Left lung (tissue), 10 donors: ENCODE data around the gene NMRK2. TPM values are rescaled to one million over a fixed set of nuclear protein-coding genes. Genes with fewer than 3 reads are reported as not detected.

ENCODE experiments used
- ATAC-seq: fragments of 200-7000 bp; cut with Tn5 transposase; one replicate; pipeline ENCODE4 v1.9.1; 2020; ENCODE audit warnings: moderate library complexity
- DNase-seq, 4 donors: peaks; one replicate each; pipeline ENCODE4 v3.0.0-alpha.2; 2013 to 2020
- H3K27ac ChIP-seq, 2 donors: fragments of 200-600 bp; sonication (generic) in 1 of 2; one replicate each; pipeline versions ENCODE4 v1.5.0 to v1.8.0; 2020 to 2021
- H3K27me3 ChIP-seq, 2 donors: fragments of 200-600 bp; sonication (generic) in 1 of 2; one replicate each; pipeline versions ENCODE4 v1.5.0 to v1.8.0; 2020 to 2021
- H3K36me3 ChIP-seq, 2 donors: fragments of 200-600 bp; sonication (generic) in 1 of 2; one replicate each; pipeline versions ENCODE4 v1.5.0 to v1.8.0; 2020 to 2021
- H3K4me1 ChIP-seq, 2 donors: fragments of 200-600 bp; one replicate each; pipeline ENCODE4 v1.8.0; 2021
- H3K4me3 ChIP-seq, 2 donors: fragments of 200-600 bp; sonication (generic) in 1 of 2; one replicate each; pipeline versions ENCODE4 v1.5.0 to v1.8.0; 2020 to 2021; ENCODE audit warnings: mild to moderate bottlenecking in 1 of 2
- H3K9me3 ChIP-seq, 2 donors: fragments of 200-600 bp; sonication (generic) in 1 of 2; one replicate each; pipeline versions ENCODE4 v1.5.0 to v1.8.0; 2020 to 2021
- CTCF ChIP-seq, 2 donors: fragments of 200-600 bp; sonication (generic) in 1 of 2; IDR thresholded peaks; one replicate each; pipeline versions ENCODE4 v1.5.0 to v1.8.0; 2021; ENCODE audit warnings: antibody characterized with exemption in 2 of 2
- intact Hi-C, 2 donors: fragments of 100-400 bp; cut with DNase I; formaldehyde crosslinking; loops; one replicate each; pipeline versions ENCODE4 v1.11.2 to v1.14.2; 2022
- polyA plus RNA-seq, 6 donors: library from polyadenylated mRNA; unstranded; fragments of 120-200 nt; gene quantifications; one replicate each; pipeline ENCODE4 v1.2.1, GENCODE V29; 2013; ENCODE audit not compliant: insufficient read length in 6 of 6
- total RNA-seq, 2 donors: library from RNA; stranded (reverse); fragmentation: NEBNext Ultra II Directional; extraction: Animal tissue kit (Norgen Biotek cat#: 25700); gene quantifications; one replicate each; pipeline ENCODE4 v1.2.1, GENCODE V29; 2021
- donor health status: DM: no; HTN: yes; CAD: no.
- donor health status: DM: no; HTN: no; CAD: no.

Gene NMRK2
- total and polyA plus RNA-seq, 8 donors = 0.32 to 0.50 TPM; not detected in 6

- H3K36me3 ChIP-seq = peaks cover 19 to 95% of the 10 kb centered on the region in 2 donors
- no peaks in the 10 kb centered on the region for H3K9me3 ChIP-seq
- no peak overlapping the region for H3K4me3 ChIP-seq
- H3K27ac ChIP-seq = no peak overlapping the region
- H3K4me1 ChIP-seq = peaks cover 6 to 67% of the 10 kb centered on the region in 2 donors
- ATAC-seq = no peak
- intact Hi-C loops = no loop called here
- H3K27me3 ChIP-seq = no peaks in the 10 kb centered on the region
- DNase-seq = no peak
- TF ChIP-seq CTCF (IDR thresholded peaks at IDR 0.05) = no peak
Observed at GRCh38 chr19:3979674-3980352, 46.9 kb downstream of the NMRK2 start.

- TF ChIP-seq CTCF (IDR thresholded peaks at IDR 0.05) = no peak
- H3K27me3 ChIP-seq = no peaks in the 10 kb centered on the region
- ATAC-seq (no peak), DNase-seq (no peak)
- H3K9me3 ChIP-seq = no peaks in the 10 kb centered on the region
- no peak overlapping the region for H3K27ac ChIP-seq
- peaks cover 6 to 69% of the 10 kb centered on the region in 2 donors for H3K4me1 ChIP-seq
- intact Hi-C loops = no loop called here
- peaks cover 19 to 88% of the 10 kb centered on the region in 2 donors for H3K36me3 ChIP-seq
- H3K4me3 ChIP-seq = no peak overlapping the region
Observed at GRCh38 chr19:3980353-3981251, 47.7 kb downstream of the NMRK2 start.

GRCh38 chr19:3981373-3981735 is 48.5 kb downstream of the NMRK2 start:
- Histone ChIP-seq H3K27ac (no peak overlapping the region), H3K4me1 (peaks cover 7 to 76% of the 10 kb centered on the region in 2 donors), H3K9me3 (no peaks in the 10 kb centered on the region), H3K27me3 (no peaks in the 10 kb centered on the region), H3K36me3 (peaks cover 19 to 80% of the 10 kb centered on the region in 2 donors), H3K4me3 (no peak overlapping the region)
- no peak for TF ChIP-seq CTCF (IDR thresholded peaks at IDR 0.05)
- intact Hi-C loops = no loop called here
- no peak for ATAC-seq
- DNase-seq = no peak

GRCh38 chr19:3981736-3982681 is 49.1 kb downstream of the NMRK2 start:
- TF ChIP-seq CTCF (IDR thresholded peaks at IDR 0.05) = no peak
- Histone ChIP-seq H3K27ac (no peak overlapping the region), H3K27me3 (no peaks in the 10 kb centered on the region), H3K36me3 (peaks cover 19 to 74% of the 10 kb centered on the region in 2 donors), H3K4me3 (peak overlapping the region in 1 of 2 donors; percentile 94), H3K9me3 (no peaks in the 10 kb centered on the region), H3K4me1 (peaks cover 12 to 76% of the 10 kb centered on the region in 2 donors)
- ATAC-seq (no peak), DNase-seq (no peak)
- intact Hi-C loops = no loop called here
